A549 treated with RU486 at 1 μM for 4 hours (cell line): ENCODE data around the gene POLR2E. TPM values are rescaled to one million over a fixed set of nuclear protein-coding genes. Genes with fewer than 3 reads are reported as not detected.

ENCODE experiments used
- total RNA-seq: library from RNA; stranded (reverse); fragments of 200-300 nt; extraction: Qiagen RNA extraction; gene quantifications from 5 replicates; pipeline ENCODE4 v1.2.3, GENCODE V29; 2022; ENCODE audit warnings: low read depth

Gene POLR2E
- 201 to 251 TPM (median 240 TPM) in 5 replicates for total RNA-seq

DNA sequence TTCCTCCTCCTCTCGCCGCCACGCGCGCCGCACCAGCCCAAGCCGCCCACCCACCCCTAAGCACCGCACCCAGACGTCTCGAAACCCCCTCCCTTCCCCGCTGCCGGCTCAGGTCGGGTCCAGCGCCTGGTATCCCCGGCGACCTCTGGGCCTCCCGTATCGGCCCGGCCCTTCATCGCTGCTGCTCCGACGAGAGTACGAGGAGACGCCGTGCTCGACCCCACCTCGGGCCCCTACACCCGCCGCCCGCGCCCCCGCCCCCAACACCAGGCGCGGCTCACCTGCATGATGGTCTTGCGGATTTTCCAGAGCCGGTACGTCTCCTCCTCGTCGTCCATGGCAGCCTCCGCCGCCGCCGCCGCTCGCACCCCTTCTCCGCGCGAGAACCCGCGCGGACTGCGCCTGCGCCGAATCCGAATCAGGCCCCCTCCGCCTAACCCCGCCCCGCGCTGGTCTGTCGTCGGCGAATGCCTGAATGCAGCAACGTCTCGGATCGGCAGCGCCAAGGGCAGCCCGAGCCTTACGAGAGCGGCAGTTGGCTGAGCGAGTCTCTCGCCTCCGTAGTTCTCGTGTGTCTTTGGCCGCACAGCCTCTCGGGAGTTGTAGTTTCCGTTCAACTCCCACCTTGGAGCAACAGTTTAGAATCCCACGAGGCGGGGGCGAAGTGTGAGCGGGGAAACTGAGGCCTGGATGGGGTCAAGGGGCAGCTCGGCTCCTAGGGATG, at the start of gene POLR2E:
Gene POLR2E, minus strand, starts transcription at position 398 of the 724 bp plus-strand sequence. Its CDS starts 60 bp downstream, at position 338.

DNA sequence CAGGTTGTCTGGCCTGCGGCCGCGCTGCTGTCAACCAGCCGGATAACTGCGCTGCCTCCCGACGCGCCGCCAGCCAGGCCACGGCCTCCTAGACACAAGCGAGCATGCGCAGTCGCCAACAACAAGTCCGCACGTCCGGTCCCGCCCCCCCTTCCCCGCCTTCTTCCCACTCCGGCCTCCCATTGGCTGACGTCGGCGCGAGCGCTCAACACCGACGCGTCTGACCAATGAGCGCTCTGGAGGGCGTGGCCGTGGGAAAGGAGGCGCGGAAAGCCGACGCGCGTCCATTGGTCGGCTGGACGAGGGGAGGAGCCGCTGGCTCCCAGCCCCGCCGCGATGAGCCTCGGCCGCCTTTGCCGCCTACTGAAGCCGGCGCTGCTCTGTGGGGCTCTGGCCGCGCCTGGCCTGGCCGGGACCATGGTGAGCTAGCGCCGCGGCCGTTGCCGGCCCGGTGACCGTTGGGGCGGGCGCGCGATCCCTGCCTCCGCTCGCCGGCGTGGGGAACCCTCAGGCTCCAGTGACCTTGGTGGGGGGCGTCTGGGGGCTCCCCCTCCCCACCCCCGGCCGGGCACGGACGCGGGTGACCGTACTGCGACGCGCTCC, 8.6 kb upstream of the POLR2E start, which contains the start of gene GPX4:
Gene GPX4, plus strand, starts transcription at position 287 of the 603 bp plus-strand sequence. Its CDS starts 50 bp downstream, at position 337.

DNA sequence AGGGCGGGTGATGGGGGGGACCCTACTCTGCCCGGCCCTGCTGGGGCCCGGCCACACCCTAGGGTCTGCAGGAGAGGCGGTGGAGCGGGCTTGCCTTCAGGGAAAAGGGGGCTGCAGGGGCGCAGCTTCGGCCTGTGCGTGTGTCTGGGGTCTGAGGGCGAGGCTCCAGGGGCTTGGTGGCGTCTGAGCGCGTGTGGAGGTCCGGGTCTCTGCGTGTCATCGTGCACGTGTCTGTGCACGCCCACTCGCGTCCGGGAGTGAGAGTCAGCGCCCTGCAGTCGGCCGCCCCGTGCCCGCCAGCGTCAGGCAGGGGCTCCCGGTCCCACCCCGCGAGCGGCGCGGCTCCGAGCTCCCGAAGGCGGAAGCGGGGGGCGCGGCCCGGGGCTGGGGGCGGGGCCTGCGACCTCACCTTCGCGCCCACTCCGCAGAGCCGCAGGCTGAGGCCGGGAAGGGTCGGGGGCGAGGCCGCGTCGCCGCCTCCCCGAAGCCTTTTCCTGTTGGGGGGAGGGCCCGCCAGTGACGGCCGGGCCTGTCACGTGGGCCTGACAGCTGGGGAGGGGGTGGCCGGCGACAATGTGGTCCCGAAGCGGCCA, 28.3 kb downstream of the POLR2E start, which contains the start of gene ARHGAP45:
Gene ARHGAP45, plus strand, starts transcription at position 420 of the 593 bp plus-strand sequence. CDS start 239 bp downstream, outside the sequence.

DNA sequence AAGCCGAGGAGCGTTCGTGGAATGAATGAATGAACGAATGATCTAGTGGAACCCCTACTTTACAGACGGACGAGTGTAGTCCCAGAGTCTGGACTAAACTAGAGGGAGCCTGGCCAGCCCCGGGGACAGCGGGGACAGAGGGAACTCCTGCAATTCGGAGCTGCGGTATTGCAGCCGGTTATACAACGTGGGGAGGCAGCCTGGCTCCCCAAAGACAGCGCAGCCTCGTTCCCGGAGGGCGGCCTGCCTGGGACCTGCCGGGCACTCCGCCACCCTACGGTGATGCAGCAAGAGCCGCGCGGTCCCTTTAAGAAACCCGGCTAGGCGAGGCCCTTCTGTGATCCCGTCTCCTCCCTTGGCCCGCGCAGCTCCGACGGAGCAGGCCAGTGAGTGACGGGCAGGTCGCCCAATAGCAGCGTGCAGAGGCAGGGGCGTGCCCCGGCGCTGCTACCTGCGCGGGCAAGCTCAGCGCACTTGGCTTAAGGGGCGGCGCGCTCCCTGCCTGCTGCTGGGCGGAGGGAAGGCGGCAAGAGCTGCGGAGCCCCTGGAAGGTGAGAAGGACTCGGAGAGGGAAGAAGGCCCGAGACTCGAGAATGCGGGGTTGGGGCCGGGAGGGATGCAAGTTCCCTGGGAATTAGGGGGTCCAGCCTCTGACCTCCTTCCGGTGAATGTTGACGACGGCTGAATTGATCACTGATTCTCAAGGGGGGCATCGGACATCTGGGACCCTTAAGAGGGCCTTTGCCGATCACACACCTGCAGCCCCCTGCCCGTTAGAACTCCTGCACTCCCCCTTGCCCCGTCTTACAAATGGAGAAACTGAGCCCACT, 55.3 kb downstream of the POLR2E start, which contains the start of gene ABCA7:
Gene ABCA7, plus strand, starts transcription at position 462 of the 830 bp plus-strand sequence. CDS start 1,255 bp downstream, outside the sequence.

Other genes with a start within 250 kb of the POLR2E start
- 0.09 TPM in 1 of 5 replicates, not detected in the others for gene ELANE, start 243.1 kb downstream of the POLR2E start, total RNA-seq
- gene CFD, start 235.7 kb downstream of the POLR2E start, total RNA-seq: 9.2 to 23.6 TPM (median 21.2 TPM) in 5 replicates
- 10.6 to 21.5 TPM (median 17.4 TPM) in 5 replicates for gene MED16, start 202.2 kb downstream of the POLR2E start, total RNA-seq
- gene RNU6-9, start 201.9 kb downstream of the POLR2E start, total RNA-seq: not detected in 5 replicates
- gene R3HDM4, start 182.2 kb downstream of the POLR2E start, total RNA-seq: 26.2 to 43.3 TPM (median 39.5 TPM) in 5 replicates
- 0.23 to 0.88 TPM (median 0.29 TPM) in 5 replicates for gene KISS1R, start 178.0 kb downstream of the POLR2E start, total RNA-seq
- 4.0 to 5.9 TPM (median 5.5 TPM) in 5 replicates for gene ARID3A, start 169.3 kb downstream of the POLR2E start, total RNA-seq
- 44.5 to 73.6 TPM (median 71.9 TPM) in 5 replicates for gene WDR18, start 111.0 kb downstream of the POLR2E start, total RNA-seq
- gene GRIN3B, start 95.0 kb downstream of the POLR2E start, total RNA-seq: 1.5 to 3.3 TPM (median 2.7 TPM) in 5 replicates
- 64.2 to 118 TPM (median 113 TPM) in 5 replicates for gene TMEM259, start 74.3 kb downstream of the POLR2E start, total RNA-seq
- gene RNU6-2, start 73.9 kb downstream of the POLR2E start, total RNA-seq: not detected in 5 replicates
- 47.8 to 55.7 TPM (median 50.2 TPM) in 5 replicates for gene CNN2, start 68.8 kb downstream of the POLR2E start, total RNA-seq
- 4.0 to 10.7 TPM (median 9.8 TPM) in 5 replicates for gene ABCA7, start 55.3 kb downstream of the POLR2E start, total RNA-seq
- gene ARHGAP45, start 28.2 kb downstream of the POLR2E start, total RNA-seq: 0.93 to 2.5 TPM (median 2.2 TPM) in 5 replicates
- 417 to 514 TPM (median 483 TPM) in 5 replicates for gene GPX4, start 8.6 kb upstream of the POLR2E start, total RNA-seq
- gene SBNO2, start 78.9 kb upstream of the POLR2E start, total RNA-seq: 27.5 to 47.3 TPM (median 43.9 TPM) in 5 replicates
- 29.9 to 41.2 TPM (median 38.4 TPM) in 5 replicates for gene STK11, start 110.4 kb upstream of the POLR2E start, total RNA-seq
- 2.5 to 5.5 TPM (median 3.9 TPM) in 5 replicates for gene CBARP, start 142.6 kb upstream of the POLR2E start, total RNA-seq
- gene ATP5F1D, start 146.4 kb upstream of the POLR2E start, total RNA-seq: 84.2 to 179 TPM (median 170 TPM) in 5 replicates
- 37.1 to 48.7 TPM (median 42.2 TPM) in 5 replicates for gene MIDN, start 153.2 kb upstream of the POLR2E start, total RNA-seq
- 89.7 to 185 TPM (median 104 TPM) in 5 replicates for gene CIRBP, start 174.0 kb upstream of the POLR2E start, total RNA-seq
- 49.3 to 93.2 TPM (median 86.5 TPM) in 5 replicates for gene FAM174C, start 180.2 kb upstream of the POLR2E start, total RNA-seq
- gene EFNA2, start 190.5 kb upstream of the POLR2E start, total RNA-seq: 0.95 to 2.7 TPM (median 1.9 TPM) in 5 replicates